Tibial artery (tissue), 4 donors: ENCODE results near the gene MICAL3.

ENCODE experiments used
- DNase-seq, 2 donors: peaks; one replicate each; pipeline ENCODE4 v3.0.0-alpha.2; 2019
- H3K27ac ChIP-seq, 2 donors: fragments of 200-600 bp; sonication (generic) in 1 of 2; 1 replicate in 1 of 2; 2 replicates in 1 of 2; pipeline ENCODE4 v1.5.1; 2018 to 2019; ENCODE audit warnings: mild to moderate bottlenecking in 1 of 2
- H3K27me3 ChIP-seq, 2 donors: fragments of 200-600 bp; sonication (generic) in 1 of 2; one replicate each; pipeline versions ENCODE4 v1.5.1 to v1.6.0; 2016 to 2019
- H3K36me3 ChIP-seq, 3 donors: fragments of 200-600 bp; sonication (generic) in 2 of 3; one replicate each; pipeline ENCODE4 v1.5.1; 2016 to 2019; ENCODE audit warnings: mild to moderate bottlenecking in 2 of 3
- H3K4me1 ChIP-seq, 4 donors: fragments of 200-600 bp; sonication (generic) in 2 of 4; 1 replicate in 3 of 4; 2 replicates in 1 of 4; pipeline ENCODE4 v1.5.1; 2016 to 2019
- H3K4me3 ChIP-seq, 2 donors: fragments of 200-600 bp; sonication (generic) in 1 of 2; 1 replicate in 1 of 2; 2 replicates in 1 of 2; pipeline ENCODE4 v1.5.1; 2018 to 2019; ENCODE audit warnings: mild to moderate bottlenecking in 2 of 2
- H3K9me3 ChIP-seq, 3 donors: fragments of 200-600 bp; sonication (generic) in 1 of 3; one replicate each; pipeline ENCODE4 v1.5.1; 2016 to 2019
- CTCF ChIP-seq, 2 experiments: fragments of 200-600 bp in 1 of 2; fragments of 450-650 bp in 1 of 2; IDR thresholded peaks; one replicate each; pipeline ENCODE4 v1.5.1; 2017 to 2019; ENCODE audit warnings: antibody characterized with exemption in 2 of 2, mild to moderate bottlenecking in 1 of 2, moderate library complexity in 1 of 2
- intact Hi-C: fragments of 100-400 bp; cut with DNase I; formaldehyde crosslinking; loops from one replicate; pipeline ENCODE4 v1.15.0; 2023; ENCODE audit warnings: low total_unique reads

MICAL3 gene

DNA sequence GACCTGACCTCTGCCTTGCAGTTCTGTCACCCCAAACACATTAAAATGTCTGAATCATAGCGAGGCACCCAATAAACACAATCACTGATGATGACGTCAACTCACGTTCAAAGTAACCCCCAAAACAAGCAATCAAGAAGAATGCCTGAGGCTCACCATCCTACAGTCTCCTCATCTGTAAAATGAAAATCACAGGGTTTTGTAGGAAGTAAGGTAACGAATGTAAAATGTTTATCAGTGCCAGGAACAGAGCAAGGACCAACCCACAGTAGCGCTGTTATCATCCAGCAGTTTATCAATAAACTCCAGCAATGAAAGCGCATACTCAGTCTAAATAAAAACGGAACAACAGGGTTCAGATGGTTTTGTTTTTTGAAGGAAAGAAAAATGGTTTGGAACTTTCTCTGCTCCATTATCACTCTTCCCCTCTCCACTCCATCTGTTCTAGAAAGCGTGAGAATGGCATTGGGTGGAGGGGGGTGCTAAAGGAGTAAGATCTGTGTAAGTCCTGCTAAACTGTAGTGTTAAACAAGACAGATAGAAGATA, 110.5 kb downstream of the MICAL3 start:
- H3K9me3 ChIP-seq, result no peaks in the 10 kb centered on the region
- peak overlapping the region; percentile 27 to 29 for H3K27ac ChIP-seq
- no peak for TF ChIP-seq CTCF (IDR thresholded peaks at IDR 0.05)
- peaks cover 0 to 69% (median 32%) of the 10 kb centered on the region in 4 donors for H3K4me1 ChIP-seq
- intact Hi-C loops, result loop anchor here (5.0 kb wide), 2 partner anchors 108 to 163 kb away; partner anchors contain the start of genes MICAL3 and PEX26
- DNase-seq, result no peak
- H3K36me3 ChIP-seq, result no peaks in the 10 kb centered on the region
- H3K4me3 ChIP-seq, result no peak overlapping the region
- no peaks in the 10 kb centered on the region for H3K27me3 ChIP-seq

- Histone ChIP-seq H3K27ac (peak overlapping the region; percentile 29 to 74), H3K27me3 (no peaks in the 10 kb centered on the region), H3K36me3 (no peaks in the 10 kb centered on the region), H3K9me3 (no peaks in the 10 kb centered on the region), H3K4me1 (peaks cover 0 to 63% (median 28%) of the 10 kb centered on the region in 4 donors), H3K4me3 (no peak overlapping the region)
- DNase-seq, result no peak
- TF ChIP-seq CTCF (IDR thresholded peaks at IDR 0.05), result no peak
- intact Hi-C loops, result loop anchor here (5.0 kb wide), 2 partner anchors 109 to 164 kb away; partner anchors contain the start of genes MICAL3 and PEX26
Observed at GRCh38 chr22:17912945-17913721, 111.2 kb downstream of the MICAL3 start.

DNA sequence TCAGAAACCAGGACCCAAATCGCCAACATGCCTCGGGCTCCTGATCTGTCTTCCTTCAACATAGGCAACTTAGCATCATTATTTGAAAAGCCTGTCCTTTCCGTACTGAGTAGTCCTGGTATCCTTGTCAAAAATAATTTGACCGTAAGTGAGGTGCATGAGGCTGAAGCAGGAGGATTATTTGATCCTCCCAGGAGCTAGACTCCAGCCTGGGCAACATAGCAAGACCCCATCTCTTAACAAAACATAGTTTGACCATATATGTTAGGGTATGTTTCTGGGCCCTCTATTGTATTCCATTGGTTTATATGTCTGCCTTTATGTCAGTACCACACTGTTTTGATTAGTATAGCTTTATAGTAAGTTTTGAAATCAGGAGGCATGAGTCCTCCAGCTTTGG, 112.5 kb downstream of the MICAL3 start:
- no peak for TF ChIP-seq CTCF (IDR thresholded peaks at IDR 0.05)
- DNase-seq, result no peak
- Histone ChIP-seq H3K4me1 (peaks cover 0 to 59% (median 25%) of the 10 kb centered on the region in 4 donors), H3K36me3 (no peaks in the 10 kb centered on the region), H3K9me3 (no peaks in the 10 kb centered on the region), H3K27me3 (no peaks in the 10 kb centered on the region), H3K4me3 (no peak overlapping the region), H3K27ac (peak overlapping the region; percentile 63 to 74)
- intact Hi-C loops, result loop anchor here (5.0 kb wide), 2 partner anchors 110 to 165 kb away; partner anchors contain the start of genes MICAL3 and PEX26

DNA sequence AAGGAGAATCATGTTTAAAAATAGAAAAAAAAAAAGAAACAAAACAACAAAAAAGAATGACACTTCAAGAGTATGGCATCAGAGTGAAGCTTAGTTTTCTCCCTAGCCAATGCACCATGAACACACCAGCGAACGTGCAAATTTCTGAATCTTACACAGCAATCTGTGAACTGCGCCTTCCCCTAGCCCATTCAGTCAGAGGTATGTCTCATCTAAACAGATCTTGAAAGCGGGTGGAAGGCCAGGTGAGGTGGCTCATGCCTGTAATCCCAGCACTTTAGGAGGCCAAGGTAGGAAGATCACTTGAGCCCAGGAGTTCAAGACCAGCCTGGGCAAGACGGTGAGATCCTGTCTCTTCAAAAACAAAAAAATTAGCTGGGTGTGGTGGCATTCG, 113.1 kb downstream of the MICAL3 start:
- H3K27me3 ChIP-seq, result no peaks in the 10 kb centered on the region
- H3K4me3 ChIP-seq, result no peak overlapping the region
- intact Hi-C loops, result loop anchor here (5.0 kb wide), 2 partner anchors 111 to 166 kb away; partner anchors contain the start of genes MICAL3 and PEX26
- no peak for TF ChIP-seq CTCF (IDR thresholded peaks at IDR 0.05)
- H3K36me3 ChIP-seq, result peaks cover 3 to 4% (median 3%) of the 10 kb centered on the region in 3 donors
- H3K4me1 ChIP-seq, result peaks cover 0 to 59% (median 25%) of the 10 kb centered on the region in 4 donors
- DNase-seq, result no peak
- peak overlapping the region; percentile 63 to 74 for H3K27ac ChIP-seq
- H3K9me3 ChIP-seq, result no peaks in the 10 kb centered on the region

DNA sequence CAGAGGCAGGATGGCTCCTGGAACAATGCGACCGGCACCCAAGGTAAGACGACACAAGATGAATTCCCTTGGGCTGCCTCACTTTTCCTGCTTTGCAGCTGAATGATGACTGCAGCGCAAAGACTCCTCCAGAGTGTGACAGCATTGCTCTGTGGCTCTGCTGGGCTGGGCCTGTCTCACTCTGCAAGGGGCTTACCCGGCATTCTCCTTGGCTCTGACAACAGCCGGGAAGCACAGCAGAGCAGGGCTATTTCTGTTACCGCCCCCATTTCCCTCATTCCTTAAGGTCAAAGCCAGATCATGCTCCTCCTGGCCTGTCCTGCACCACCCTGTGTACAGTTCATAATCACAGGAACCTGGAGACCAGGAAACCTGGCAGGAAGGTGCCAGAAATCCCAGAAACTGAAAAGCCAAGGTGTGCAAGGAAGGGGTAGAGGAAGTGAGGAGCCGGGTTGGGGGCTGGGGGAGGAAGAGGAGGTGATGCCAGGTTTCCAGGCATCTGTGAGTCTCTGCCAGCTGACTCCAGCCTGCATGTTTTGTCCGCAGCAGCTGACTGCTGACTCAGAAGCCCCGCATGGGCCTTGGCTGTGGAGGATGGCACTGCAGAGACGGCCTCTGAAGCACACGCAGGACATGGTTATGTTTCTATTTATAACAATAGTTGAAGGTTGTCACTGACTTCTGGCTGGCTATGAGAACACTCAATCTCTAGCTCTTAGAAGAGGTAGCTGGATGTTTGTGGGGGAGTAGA, 113.6 kb downstream of the MICAL3 start:
- H3K9me3 ChIP-seq, result no peaks in the 10 kb centered on the region
- H3K27ac ChIP-seq, result peak overlapping the region; percentile 63 to 74
- DNase-seq, result peak; percentile 74 to 88
- H3K27me3 ChIP-seq, result no peaks in the 10 kb centered on the region
- peak overlapping the region in 1 of 2 donors; percentile 14 for H3K4me3 ChIP-seq
- peak in 1 of 2 experiments; percentile 20 for TF ChIP-seq CTCF (IDR thresholded peaks at IDR 0.05)
- H3K4me1 ChIP-seq, result peaks cover 0 to 59% (median 25%) of the 10 kb centered on the region in 4 donors
- H3K36me3 ChIP-seq, result peaks cover 9 to 10% (median 9%) of the 10 kb centered on the region in 3 donors
- intact Hi-C loops, result loop anchor here (5.0 kb wide), 2 partner anchors 112 to 167 kb away; partner anchors contain the start of genes MICAL3 and PEX26
